Measurements from ENCODE around the gene NPEPL1. TPM values are rescaled to one million over a fixed set of nuclear protein-coding genes. Genes with fewer than 3 reads are reported as not detected.

Gene NPEPL1
- total RNA-seq, 2 donors from 2014 or later = 12.2 to 14.1 TPM

DNA sequence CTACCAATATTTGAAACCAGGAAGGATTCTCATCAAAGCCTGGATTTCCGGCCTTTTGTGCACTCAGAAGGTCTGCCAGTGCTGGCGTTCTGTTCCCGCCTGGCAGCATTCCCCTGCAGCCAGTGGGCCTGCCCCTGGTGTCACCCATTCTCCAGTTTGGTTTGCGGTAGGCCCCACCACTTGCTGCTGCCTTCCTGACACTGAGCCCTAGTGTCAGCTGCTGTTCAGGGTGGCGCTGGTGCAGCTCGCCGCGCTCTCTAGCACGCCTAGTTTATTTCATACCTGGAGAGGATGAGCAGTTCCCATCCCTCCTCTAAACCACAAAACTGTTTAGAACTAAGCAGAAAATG lies 9.5 kb downstream of the NPEPL1 start:
- H3K36me3 ChIP-seq = peaks cover 38% of the 10 kb centered on the region
- no peak overlapping the region for H3K27ac ChIP-seq
- H3K4me1 ChIP-seq = no peaks in the 10 kb centered on the region
- TF ChIP-seq, protein P1, sequence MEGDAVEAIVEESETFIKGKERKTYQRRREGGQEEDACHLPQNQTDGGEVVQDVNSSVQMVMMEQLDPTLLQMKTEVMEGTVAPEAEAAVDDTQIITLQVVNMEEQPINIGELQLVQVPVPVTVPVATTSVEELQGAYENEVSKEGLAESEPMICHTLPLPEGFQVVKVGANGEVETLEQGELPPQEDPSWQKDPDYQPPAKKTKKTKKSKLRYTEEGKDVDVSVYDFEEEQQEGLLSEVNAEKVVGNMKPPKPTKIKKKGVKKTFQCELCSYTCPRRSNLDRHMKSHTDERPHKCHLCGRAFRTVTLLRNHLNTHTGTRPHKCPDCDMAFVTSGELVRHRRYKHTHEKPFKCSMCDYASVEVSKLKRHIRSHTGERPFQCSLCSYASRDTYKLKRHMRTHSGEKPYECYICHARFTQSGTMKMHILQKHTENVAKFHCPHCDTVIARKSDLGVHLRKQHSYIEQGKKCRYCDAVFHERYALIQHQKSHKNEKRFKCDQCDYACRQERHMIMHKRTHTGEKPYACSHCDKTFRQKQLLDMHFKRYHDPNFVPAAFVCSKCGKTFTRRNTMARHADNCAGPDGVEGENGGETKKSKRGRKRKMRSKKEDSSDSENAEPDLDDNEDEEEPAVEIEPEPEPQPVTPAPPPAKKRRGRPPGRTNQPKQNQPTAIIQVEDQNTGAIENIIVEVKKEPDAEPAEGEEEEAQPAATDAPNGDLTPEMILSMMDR (IDR thresholded peaks at IDR 0.05) = no peak
- no peak for DNase-seq (ENCODE audit: low spot score)
- no peaks in the 10 kb centered on the region for H3K9me3 ChIP-seq
- no peak overlapping the region for H3K4me3 ChIP-seq
- H3K27me3 ChIP-seq = no peaks in the 10 kb centered on the region

DNA sequence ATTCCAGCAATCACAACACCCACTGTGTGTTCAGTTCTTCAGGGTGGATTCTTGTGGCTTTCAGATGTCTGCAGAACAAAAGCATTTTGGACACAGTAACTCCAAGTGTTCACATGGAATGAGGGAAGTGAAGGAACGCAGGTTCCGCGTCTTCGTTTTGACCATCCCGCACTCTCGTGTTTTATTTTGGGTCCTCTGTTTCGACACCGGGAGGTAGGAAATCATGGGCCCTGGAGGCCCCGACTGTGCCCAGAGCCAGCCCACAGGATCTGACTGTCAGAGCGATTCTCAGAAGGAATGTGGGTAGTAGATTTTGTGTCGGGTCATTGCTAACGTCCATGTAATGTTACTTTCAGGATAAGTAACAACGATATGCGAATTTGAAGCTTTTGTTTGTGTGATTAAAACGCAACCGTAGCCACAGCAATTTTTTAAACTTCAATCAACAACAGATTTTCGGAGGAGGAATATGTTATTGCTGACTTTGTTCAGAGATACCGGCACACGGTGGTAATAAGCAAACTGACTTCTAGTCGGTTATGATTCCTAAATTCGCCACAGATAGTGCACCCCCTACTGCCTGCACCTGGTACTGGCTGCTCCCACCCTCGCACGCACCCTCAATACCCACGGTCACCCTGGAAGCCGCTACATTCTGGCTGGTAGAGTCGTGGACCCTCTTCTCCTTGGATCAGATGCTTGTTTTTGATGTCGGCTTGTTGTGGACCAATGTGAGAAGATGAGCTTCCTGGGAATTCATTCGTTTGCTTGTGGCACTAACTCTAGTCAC lies 10.5 kb downstream of the NPEPL1 start:
- H3K36me3 ChIP-seq = peaks cover 38% of the 10 kb centered on the region
- no peak overlapping the region for H3K27ac ChIP-seq
- H3K27me3 ChIP-seq = no peaks in the 10 kb centered on the region
- DNase-seq (ENCODE audit: low spot score) = peak; percentile 50
- no peaks in the 10 kb centered on the region for H3K9me3 ChIP-seq
- H3K4me3 ChIP-seq = no peak overlapping the region
- TF ChIP-seq, protein P1 (IDR thresholded peaks at IDR 0.05) = no peak
- no peaks in the 10 kb centered on the region for H3K4me1 ChIP-seq

DNA sequence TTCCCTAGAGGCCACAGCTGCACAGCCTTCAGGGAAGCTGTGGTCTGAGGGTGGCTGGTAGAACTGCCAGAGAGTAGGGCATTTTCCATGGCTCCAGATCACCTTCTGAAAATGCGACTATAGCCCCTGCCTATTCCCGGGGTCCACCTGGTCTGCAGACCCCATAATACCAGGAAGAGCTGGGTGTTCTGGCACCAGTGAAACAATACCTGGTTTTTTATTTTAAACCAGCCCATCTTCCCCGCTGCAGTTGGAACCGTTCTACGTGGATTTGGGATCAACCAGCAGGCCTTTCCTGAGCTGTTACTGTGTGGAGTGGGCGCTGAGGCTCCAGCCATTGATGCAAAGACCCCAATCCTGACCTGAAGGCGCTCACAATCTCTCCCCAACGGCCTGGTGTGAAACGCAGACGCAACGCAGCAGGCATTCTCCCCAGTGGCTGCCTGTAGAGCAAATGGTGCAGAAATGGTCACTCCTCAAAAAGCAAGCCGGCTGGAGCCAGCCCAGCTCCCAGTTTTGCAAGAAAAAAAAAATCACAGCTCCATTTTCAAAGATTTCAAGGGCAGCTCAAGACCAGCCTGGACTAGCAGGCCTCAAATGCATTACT lies 11.3 kb downstream of the NPEPL1 start:
- H3K36me3 ChIP-seq = peaks cover 33% of the 10 kb centered on the region
- no peak overlapping the region for H3K27ac ChIP-seq
- H3K27me3 ChIP-seq = no peaks in the 10 kb centered on the region
- TF ChIP-seq, protein P1 (IDR thresholded peaks at IDR 0.05) = no peak
- peak; percentile 28 for DNase-seq (ENCODE audit: low spot score)
- no peaks in the 10 kb centered on the region for H3K9me3 ChIP-seq
- H3K4me1 ChIP-seq = no peaks in the 10 kb centered on the region
- no peak overlapping the region for H3K4me3 ChIP-seq

DNA sequence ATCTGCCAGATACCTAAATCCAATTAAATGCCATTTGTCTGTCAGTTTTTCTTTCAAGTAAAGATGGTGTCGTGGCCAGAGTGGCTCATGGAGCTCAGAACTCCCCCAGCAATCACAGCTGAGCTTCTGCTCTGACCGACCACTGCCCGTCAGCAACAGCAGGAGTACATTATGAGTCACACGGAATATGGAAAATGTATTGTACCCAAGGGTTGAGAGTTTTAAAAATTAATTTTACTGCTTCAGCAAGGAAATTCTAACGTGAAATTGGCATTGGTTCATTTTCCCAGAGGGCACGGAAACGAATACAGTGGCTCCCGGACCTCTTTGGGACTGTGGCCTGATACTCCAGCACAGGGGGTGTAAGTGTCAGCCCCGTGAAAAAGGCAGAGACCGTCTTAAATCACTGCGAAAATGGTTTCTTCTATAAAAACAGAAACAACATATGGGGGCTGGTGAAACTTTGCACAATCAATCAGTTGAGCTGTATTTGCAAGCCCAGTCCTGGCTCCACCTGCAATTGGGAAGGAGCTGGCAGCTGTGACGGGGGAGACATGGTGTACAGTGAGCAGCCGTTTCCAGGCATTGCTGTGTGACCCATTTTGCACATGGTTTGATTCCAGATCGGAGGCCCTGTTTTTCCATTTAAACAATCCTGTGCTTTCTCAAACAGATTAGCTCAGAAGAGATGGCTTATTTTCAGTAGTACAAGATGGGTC lies 12.8 kb downstream of the NPEPL1 start:
- peak; percentile 30 for DNase-seq (ENCODE audit: low spot score)
- peaks cover 28% of the 10 kb centered on the region for H3K36me3 ChIP-seq
- no peak overlapping the region for H3K27ac ChIP-seq
- H3K4me1 ChIP-seq = no peaks in the 10 kb centered on the region
- H3K4me3 ChIP-seq = no peak overlapping the region
- no peaks in the 10 kb centered on the region for H3K9me3 ChIP-seq
- TF ChIP-seq, protein P1 (IDR thresholded peaks at IDR 0.05) = no peak
- no peaks in the 10 kb centered on the region for H3K27me3 ChIP-seq

DNA sequence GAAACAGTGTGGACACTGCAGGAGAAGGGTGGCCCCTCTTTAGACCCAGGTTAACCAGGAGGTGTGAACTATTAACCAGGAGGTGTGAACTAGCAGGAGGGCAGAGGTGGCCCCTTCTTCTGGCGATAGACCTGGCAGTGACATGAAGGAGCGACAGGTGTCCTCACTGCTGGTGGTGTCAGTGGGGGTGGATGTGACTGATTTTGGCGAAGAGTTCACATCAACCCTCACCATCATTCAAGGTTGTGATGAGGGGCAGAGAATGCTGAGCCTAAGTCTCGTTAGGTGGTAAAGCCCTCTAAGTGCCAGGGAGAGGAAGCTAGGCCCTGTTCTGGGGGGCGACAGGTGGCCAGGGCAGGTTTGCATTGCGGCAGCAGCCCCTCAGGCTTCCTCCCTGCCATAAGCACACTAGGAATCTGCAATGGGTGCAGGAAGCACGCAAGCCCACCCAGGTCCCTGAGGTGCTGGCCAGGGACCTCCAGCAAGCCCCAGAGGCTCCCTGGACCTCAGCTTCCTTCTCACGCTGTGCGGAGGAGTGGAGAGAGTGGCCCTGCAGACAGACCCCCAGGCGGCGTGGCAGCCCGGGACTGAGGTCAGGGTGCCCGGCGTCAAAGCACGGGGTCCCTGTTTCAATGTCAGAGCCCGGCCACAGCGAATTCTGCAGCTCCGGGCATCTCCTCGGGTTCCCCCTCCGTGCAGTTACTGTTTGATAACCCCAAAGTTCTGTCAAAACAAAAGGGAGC lies 13.7 kb downstream of the NPEPL1 start:
- no peak overlapping the region for H3K27ac ChIP-seq
- TF ChIP-seq, protein P1 (IDR thresholded peaks at IDR 0.05) = no peak
- H3K36me3 ChIP-seq = peaks cover 28% of the 10 kb centered on the region
- H3K4me1 ChIP-seq = no peaks in the 10 kb centered on the region
- H3K9me3 ChIP-seq = no peaks in the 10 kb centered on the region
- no peaks in the 10 kb centered on the region for H3K27me3 ChIP-seq
- peak; percentile 16 for DNase-seq (ENCODE audit: low spot score)
- H3K4me3 ChIP-seq = no peak overlapping the region

Data from right atrium auricular region (tissue), 2 donors.